K562 (cell line): ENCODE measurements around the gene PPP6R3. TPM values are rescaled to one million over a fixed set of nuclear protein-coding genes. Genes with fewer than 3 reads are reported as not detected.

Source experiments
- ATAC-seq: fragments of 200-7000 bp; cut with Tn5 transposase; 3 replicates; pipeline ENCODE4 v1.9.1; 2020; ENCODE audit warnings: moderate library complexity
- BruUV-seq: library from RNA; stranded (reverse); fragments of 400-500 nt; replicated peaks from 2 replicates; lab custom pipeline; 2021; lab: Mats Ljungman, UMichigan
- CTCF ChIA-PET: fragments of 300-600 bp; formaldehyde crosslinking; extraction: SDS; loops from one replicate; lab custom pipeline; 2021; ENCODE audit warnings: low intra/inter-chr PET ratio; lab: Yijun Ruan, JAX
- POLR2A ChIA-PET: fragments of 300-600, 350-650 bp; sonication (Branson Sonifier 250); formaldehyde crosslinking; extraction: SDS; loops from one replicate; lab custom pipeline; 2021; ENCODE audit warnings: antibody characterized with exemption, inconsistent platforms; lab: Yijun Ruan, JAX
- DNase-seq, 4 experiments: peaks; one replicate each; pipeline versions ENCODE4 v3.0.0 to v3.0.0-alpha.2; 2011 to 2018; ENCODE audit warnings: low spot score in 3 of 4, mixed read lengths in 3 of 4; ENCODE audit errors: extremely low read depth in 1 of 4
- FAIRE-seq: peaks from 2 replicates; lab custom pipeline; 2011; peaks lifted over from hg19 to GRCh38; lab: Jason Lieb, UNC
- H2AFZ ChIP-seq: 2 replicates; pipeline ENCODE4 v1.6.0; 2011; ENCODE audit warnings: low read depth, low read length, control low read depth, inconsistent platforms
- H3K27ac ChIP-seq: fragments of 200-600 bp; 3 replicates; pipeline ENCODE4 v1.8.0; 2011; ENCODE audit warnings: low read depth, mild to moderate bottlenecking, control low read depth, inconsistent platforms, low read length, moderate library complexity, mixed read lengths; ENCODE audit errors: extremely low read depth
- H3K27me3 ChIP-seq, 2 experiments: fragments of 300-600 bp in 1 of 2; 2 replicates in 1 of 2; 3 replicates in 1 of 2; pipeline versions ENCODE4 v1.6.0 to v1.8.0; 2011; ENCODE audit warnings: inconsistent platforms in 2 of 2, low read length in 2 of 2, mild to moderate bottlenecking in 1 of 2, mixed read lengths in 1 of 2, moderate library complexity in 1 of 2; ENCODE audit not compliant: control insufficient read depth in 2 of 2, insufficient read depth in 2 of 2
- H3K36me3 ChIP-seq: fragments of 300-600 bp; 3 replicates; pipeline ENCODE4 v1.8.0; 2011; ENCODE audit warnings: mild to moderate bottlenecking, low read length, inconsistent platforms; ENCODE audit not compliant: control insufficient read depth, insufficient read depth
- H3K4me1 ChIP-seq, 2 experiments: fragments of 200-600 bp in 1 of 2; replicated peaks in 1 of 2; 2 replicates in 1 of 2; 3 replicates in 1 of 2; pipeline versions ENCODE4 v1.5.1 to v1.8.0; 2011; ENCODE audit warnings: inconsistent platforms in 2 of 2, low read length in 2 of 2, mild to moderate bottlenecking in 1 of 2, mixed read lengths in 1 of 2, moderate library complexity in 1 of 2; ENCODE audit not compliant: control insufficient read depth in 2 of 2, insufficient read depth in 2 of 2
- H3K4me2 ChIP-seq: 2 replicates; pipeline ENCODE4 v1.6.1; 2011; ENCODE audit warnings: low read length, control low read depth, inconsistent platforms, mixed read lengths; ENCODE audit not compliant: insufficient read depth
- H3K4me3 ChIP-seq: fragments of 200-600 bp; sonication (generic), shearing (Covaris generic); 2 replicates; pipeline ENCODE4 v1.5.1; 2016; ENCODE audit warnings: control low read depth, inconsistent platforms
- H3K79me2 ChIP-seq: fragments of 200-600 bp; 3 replicates; pipeline ENCODE4 v1.8.0; 2011; ENCODE audit warnings: low read length, inconsistent platforms; ENCODE audit not compliant: control insufficient read depth, insufficient read depth
- H3K9ac ChIP-seq, 2 experiments: 2 replicates each; pipeline versions ENCODE4 v1.6.0 to v1.6.1; 2011; ENCODE audit warnings: low read depth in 2 of 2, low read length in 2 of 2, control low read depth in 1 of 2, inconsistent platforms in 1 of 2, mild to moderate bottlenecking in 1 of 2, mixed read lengths in 1 of 2; ENCODE audit not compliant: insufficient read depth in 1 of 2
- H3K9me1 ChIP-seq: one replicate; pipeline ENCODE4 v1.6.0; 2011; ENCODE audit warnings: inconsistent platforms, mild to moderate bottlenecking, low read length, moderate library complexity; ENCODE audit not compliant: control insufficient read depth, insufficient read depth
- H3K9me3 ChIP-seq: replicated peaks from 2 replicates; pipeline ENCODE4 v1.5.1; 2011; ENCODE audit warnings: low read depth, low read length, inconsistent platforms; ENCODE audit not compliant: control insufficient read depth, insufficient read depth
- H4K20me1 ChIP-seq: replicated peaks from 2 replicates; pipeline ENCODE4 v1.6.1; 2011; ENCODE audit warnings: low read length, inconsistent platforms, mixed read lengths; ENCODE audit not compliant: control insufficient read depth, insufficient read depth
- BMI1 ChIP-seq: fragments of 150-350 bp; IDR thresholded peaks from 2 replicates; pipeline ENCODE4 v1.6.1; 2014; ENCODE audit warnings: low read length
- CAMTA2 ChIP-seq: fragments of 250-450 bp; sonication (Bioruptor Pico); conservative IDR thresholded peaks from 2 replicates; pipeline ENCODE4 v1.5.1; 2022
- ESRRB ChIP-seq: fragments of 250-450 bp; sonication (Bioruptor Pico); IDR thresholded peaks from 2 replicates; pipeline ENCODE4 v1.5.0; 2020; ENCODE audit warnings: mild to moderate bottlenecking, moderate library complexity, borderline replicate concordance
- NCOA6 ChIP-seq: fragments of 450-650 bp; IDR thresholded peaks from 2 replicates; pipeline ENCODE4 v1.6.1; 2017; ENCODE audit warnings: mild to moderate bottlenecking
- PTRF ChIP-seq: fragments of 450-650 bp; IDR thresholded peaks from 2 replicates; pipeline ENCODE4 v1.6.1; 2016; ENCODE audit warnings: mild to moderate bottlenecking, missing genetic modification characterization, missing compliant biosample characterization
- TEAD1 ChIP-seq, 2 experiments: fragments of 450-650 bp in 1 of 2; sonication (generic) in 1 of 2; formaldehyde crosslinking; IDR thresholded peaks; 2 replicates each; pipeline versions ENCODE4 v1.4.0 to v1.8.0; 2020 to 2022; ENCODE audit warnings: mild to moderate bottlenecking in 2 of 2, missing genetic modification reagents in 1 of 2
- WGBS: fragments of 100-300 bp; shearing (Covaris generic); methylation state at CpG from one replicate; pipeline ENCODE4 v1.1.6; 2016; ENCODE audit warnings: low coverage, mixed read lengths; ENCODE audit not compliant: insufficient coverage; ENCODE audit errors: missing lambda C conversion rate; 5-methylcytosine and 5-hydroxymethylcytosine counted together
- in situ Hi-C: fragments of 300-500 bp; cut with MboI; formaldehyde crosslinking; loops from 4 replicates; pipeline ENCODE4 v1.15.0; 2018; ENCODE audit warnings: inconsistent platforms, mixed read lengths
- intact Hi-C: fragments of 100-400 bp; cut with micrococcal nuclease; formaldehyde crosslinking; loops from 2 replicates; pipeline ENCODE4 v1.14.2; 2022
- polyA plus RNA-seq, 8 experiments: library from polyadenylated mRNA; depleted of rRNA in 4 of 8; stranded (reverse) in 5 of 8; unstranded in 3 of 8; fragments of >200 nt; fragmentation: Nextera tagmentation in 2 of 8; fragmentation: Illumina TruSeq in 1 of 8; extraction: Ambion mirVana in 2 of 8; extraction: Trizol in 1 of 8; gene quantifications; 2 replicates each; pipeline versions ENCODE4 v1.2.1 to v1.2.3, GENCODE V29; 2011 to 2014; ENCODE audit warnings: inconsistent platforms in 1 of 8, missing spikeins in 1 of 8
- total RNA-seq, 7 experiments: library from RNA; depleted of rRNA in 6 of 7; stranded (reverse); fragments of >200 nt in 6 of 7; fragmentation: Illumina TruSeq in 2 of 7; extraction: Trizol in 2 of 7; gene quantifications; 2 replicates each; pipeline versions ENCODE4 v1.2.1 to v1.2.3, GENCODE V29; 2011 to 2021; ENCODE audit warnings: low replicate concordance in 1 of 7
- TF ChIP-seq, protein P1 (sequence below): sonication (generic); formaldehyde crosslinking; IDR thresholded peaks from 2 replicates; pipeline ENCODE4 v1.8.0; 2022; ENCODE audit warnings: mild to moderate bottlenecking, missing genetic modification reagents

PPP6R3 gene
- total and polyA plus RNA-seq, 9 of the 15 experiments (the other 6 are each of a cell fraction or from before 2014, with no cell fraction given), result 20.3 to 117 (median 80.6) TPM

DNA sequence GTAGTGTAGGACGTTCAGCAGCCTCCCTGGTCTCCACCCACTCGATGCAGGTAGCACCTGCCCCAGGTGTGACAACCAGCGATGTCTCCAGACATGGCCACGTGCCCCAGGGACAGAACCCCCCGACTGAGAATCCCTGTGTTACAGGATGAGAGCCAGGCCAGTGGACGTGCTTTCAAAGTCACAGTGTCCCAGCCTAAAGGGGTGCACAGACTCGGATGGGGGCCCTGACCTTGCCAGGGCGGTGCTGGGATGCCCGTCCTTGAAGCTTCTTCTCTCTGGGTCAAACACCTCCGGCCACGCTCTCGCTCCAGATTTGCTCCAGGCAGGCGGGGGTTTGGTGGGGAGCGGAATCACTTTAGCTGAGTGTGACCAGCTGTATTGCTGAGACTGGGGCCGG, 200.5 kb downstream of the PPP6R3 start:
- DNase-seq, result no peak
- no TSS peak for BruUV-seq

GRCh38 chr11:68661697-68662603, 201.4 kb downstream of the PPP6R3 start:
- no peak for DNase-seq
- WGBS, result under 1% methylated on average over 18 of the region's 18 CpGs

More for the DNA sequence above, 200.5 kb downstream of the PPP6R3 start:
- no peak for FAIRE-seq
- Histone ChIP-seq H4K20me1 (no peaks in the 10 kb centered on the region; the same call in 1 of the 2 replicates), H3K4me1 (peaks cover 0 to 8% of the 10 kb centered on the region in 2 experiments; a peak in 2 of 5 replicates), H2AFZ (no peak overlapping the region), H3K36me3 (no peaks in the 10 kb centered on the region), H3K9me3 (no peaks in the 10 kb centered on the region), H3K27me3 (peaks cover 43 to 93% of the 10 kb centered on the region in 2 experiments), H3K9me1 (no peaks in the 10 kb centered on the region), H3K4me3 (no peak overlapping the region), H3K4me2 (no peak overlapping the region), H3K79me2 (no peaks in the 10 kb centered on the region), H3K27ac (no peak overlapping the region), H3K9ac (no peak overlapping the region)
- ChIA-PET CTCF (no interaction called here), POLR2A (no interaction called here)
- in situ Hi-C loops, result no loop called here
- ATAC-seq, result no peak
- no peak for TF ChIP-seq ESRRB (CRISPR knock-in tag)
- intact Hi-C loops, result no loop called here
- WGBS, result 4% methylated on average over 15 of the region's 15 CpGs

More at GRCh38 chr11:68661697-68662603, 201.4 kb downstream of the PPP6R3 start:
- intact Hi-C loops (no loop called here), in situ Hi-C loops (no loop called here)
- Histone ChIP-seq H3K27me3 (peaks cover 40 to 88% of the 10 kb centered on the region in 2 experiments), H3K4me3 (no peak overlapping the region), H3K9ac (no peak overlapping the region), H3K9me3 (no peaks in the 10 kb centered on the region), H3K4me1 (peaks cover 0 to 8% of the 10 kb centered on the region in 2 experiments; a peak in 2 of 5 replicates), H3K79me2 (no peaks in the 10 kb centered on the region), H3K9me1 (no peaks in the 10 kb centered on the region), H3K4me2 (no peak overlapping the region), H2AFZ (no peak overlapping the region), H3K36me3 (no peaks in the 10 kb centered on the region), H3K27ac (no peak overlapping the region), H4K20me1 (no peaks in the 10 kb centered on the region; the same call in 1 of the 2 replicates)
- ATAC-seq (no peak), FAIRE-seq (no peak)
- POLR2A ChIA-PET, result no interaction called here
- no TSS peak for BruUV-seq
- CTCF ChIA-PET, result no interaction called here
- TF ChIP-seq BMI1 (no peak), PTRF (no peak), CAMTA2 (CRISPR knock-in tag) (no peak), TEAD1 (CRISPR knock-in tag; IDR thresholded peaks at IDR 0.05) (no peak), NCOA6 (no peak)
- TF ChIP-seq, protein P1, sequence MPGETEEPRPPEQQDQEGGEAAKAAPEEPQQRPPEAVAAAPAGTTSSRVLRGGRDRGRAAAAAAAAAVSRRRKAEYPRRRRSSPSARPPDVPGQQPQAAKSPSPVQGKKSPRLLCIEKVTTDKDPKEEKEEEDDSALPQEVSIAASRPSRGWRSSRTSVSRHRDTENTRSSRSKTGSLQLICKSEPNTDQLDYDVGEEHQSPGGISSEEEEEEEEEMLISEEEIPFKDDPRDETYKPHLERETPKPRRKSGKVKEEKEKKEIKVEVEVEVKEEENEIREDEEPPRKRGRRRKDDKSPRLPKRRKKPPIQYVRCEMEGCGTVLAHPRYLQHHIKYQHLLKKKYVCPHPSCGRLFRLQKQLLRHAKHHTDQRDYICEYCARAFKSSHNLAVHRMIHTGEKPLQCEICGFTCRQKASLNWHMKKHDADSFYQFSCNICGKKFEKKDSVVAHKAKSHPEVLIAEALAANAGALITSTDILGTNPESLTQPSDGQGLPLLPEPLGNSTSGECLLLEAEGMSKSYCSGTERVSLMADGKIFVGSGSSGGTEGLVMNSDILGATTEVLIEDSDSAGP, result no peak
- TF ChIP-seq, all 486 proteins: peak for 0
